HG03095 (cell line): ENCODE measurements around the gene ADGRF3.
"Not testable (repeated sequence)": the region's sequence is repeated elsewhere in the genome, so short reads cannot be mapped to it uniquely, and the experiment has no call there.

Experiments used
- ATAC-seq: cut with Tn5 transposase; IDR thresholded peaks from one replicate; pipeline ENCODE4 v1.9.1; 2021; ENCODE audit warnings: moderate library complexity; ENCODE audit not compliant: unreplicated experiment

The ADGRF3 gene

GRCh38 chr2:26351375-26352090 lies 4.9 kb upstream of the ADGRF3 start:
- ATAC-seq, result no peak

DNA sequence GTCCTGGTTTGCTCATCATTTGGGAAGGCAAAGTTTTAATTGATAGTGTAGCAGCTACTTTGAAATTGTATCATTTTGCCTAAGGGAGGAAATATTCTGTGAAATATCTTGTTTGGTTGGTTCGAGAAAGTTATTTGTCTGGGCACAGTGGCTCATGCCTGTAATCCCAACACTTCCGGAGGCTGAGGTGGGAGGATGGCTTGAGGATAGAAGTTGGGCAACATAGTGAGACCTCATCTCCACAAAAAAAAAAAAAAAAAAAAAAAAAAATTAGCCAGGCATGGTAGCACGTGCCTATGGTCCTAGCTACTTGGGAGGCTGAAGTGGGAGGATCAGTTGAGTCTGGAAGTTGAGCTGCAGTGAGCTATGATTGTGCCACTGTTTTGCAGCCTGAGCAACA lies 3.1 kb upstream of the ADGRF3 start:
- ATAC-seq, result no peak

- no peak for ATAC-seq
Observed at GRCh38 chr2:26347286-26347865, 787 bp upstream of the ADGRF3 start.

- ATAC-seq, result peak; percentile 93
Observed at GRCh38 chr2:26345545-26346453, 790 bp downstream of the ADGRF3 start, which contains the start of gene SELENOI. TSS of gene SELENOI (plus strand) at chr2:26346143. CDS start at chr2:26346233, 90 bp downstream.

- ATAC-seq, result no peak
Observed at GRCh38 chr2:26345283-26345544, 1.4 kb downstream of the ADGRF3 start.

DNA sequence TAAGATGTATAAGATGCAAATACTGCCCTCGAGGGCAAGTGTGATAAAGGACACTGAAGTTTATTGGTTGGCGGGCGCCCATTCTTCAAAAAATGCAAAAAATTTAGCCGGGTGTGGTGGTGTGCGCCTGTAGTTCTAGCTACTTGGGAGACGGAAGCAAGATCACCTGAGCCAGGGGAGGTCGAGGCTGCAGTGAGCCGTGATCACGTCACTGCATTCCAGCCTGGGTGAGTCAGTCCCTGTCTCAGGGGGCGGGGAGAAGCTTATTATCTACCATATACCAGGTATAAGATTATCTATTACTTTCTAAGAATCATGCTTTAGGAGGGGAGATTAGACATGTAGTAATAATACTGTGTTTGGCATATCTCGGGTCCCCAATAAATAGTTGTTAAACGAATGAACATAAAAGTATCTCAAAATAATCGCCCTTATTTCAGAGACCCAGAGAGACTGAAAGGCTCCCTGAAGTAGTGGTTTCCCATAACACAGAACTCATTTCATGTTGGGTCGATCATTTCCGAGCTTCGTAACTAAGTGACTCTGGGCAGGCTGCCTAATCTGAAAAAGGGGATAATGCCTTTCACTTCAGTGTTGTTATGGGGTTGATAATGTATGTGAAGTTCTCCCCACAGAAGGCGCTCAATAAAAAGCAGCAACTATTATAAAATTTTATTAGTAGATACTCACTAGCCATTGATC lies 1.9 kb downstream of the ADGRF3 start:
- no peak for ATAC-seq

- ATAC-seq, result no peak
Observed at GRCh38 chr2:26340831-26341230, 5.8 kb downstream of the ADGRF3 start.

DNA sequence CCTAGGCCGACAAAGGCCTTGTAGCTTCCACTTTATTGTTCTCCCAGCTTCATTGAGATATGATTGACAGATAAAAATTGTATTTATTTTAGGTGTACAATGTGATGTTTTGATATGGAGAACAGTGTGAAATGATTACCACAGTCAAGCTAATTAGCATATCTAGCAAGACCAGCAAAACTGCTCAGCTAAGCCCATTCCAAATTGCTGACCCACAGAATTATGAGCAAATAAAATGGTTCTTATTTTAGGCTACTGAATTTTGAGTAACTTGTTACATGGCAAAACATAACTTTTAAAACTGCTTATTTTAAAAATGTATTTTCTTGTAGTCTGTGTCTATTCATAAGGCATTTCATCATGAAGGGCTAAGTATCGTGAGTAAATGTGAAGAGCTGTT lies 9.3 kb downstream of the ADGRF3 start:
- ATAC-seq, result no peak

GRCh38 chr2:26336719-26337118 lies 9.9 kb downstream of the ADGRF3 start:
- ATAC-seq, result no peak

- ATAC-seq, result no peak
Observed at GRCh38 chr2:26335231-26335630, 11.4 kb downstream of the ADGRF3 start.

DNA sequence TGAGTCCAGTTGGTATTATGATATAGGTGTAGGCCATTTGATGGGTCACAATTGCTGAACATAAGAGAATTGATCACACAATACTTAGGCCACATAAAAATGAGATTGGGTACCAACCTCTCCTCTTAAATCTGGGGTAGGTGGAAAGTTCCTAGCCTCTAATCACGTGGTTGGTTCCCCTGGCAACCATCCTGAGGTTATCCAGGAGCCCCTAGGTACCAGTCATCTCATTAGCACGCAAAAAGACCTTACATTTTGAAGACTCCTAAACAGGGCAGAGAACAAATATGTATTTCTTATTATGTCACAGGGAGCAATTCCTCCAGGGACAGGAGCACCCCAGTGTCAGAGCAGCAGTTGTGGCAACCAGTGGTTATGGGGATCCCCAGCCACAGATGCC lies 13.3 kb downstream of the ADGRF3 start:
- ATAC-seq, result no peak

- ATAC-seq, result not testable (repeated sequence)
Observed at GRCh38 chr2:26331321-26331720, 15.3 kb downstream of the ADGRF3 start.

DNA sequence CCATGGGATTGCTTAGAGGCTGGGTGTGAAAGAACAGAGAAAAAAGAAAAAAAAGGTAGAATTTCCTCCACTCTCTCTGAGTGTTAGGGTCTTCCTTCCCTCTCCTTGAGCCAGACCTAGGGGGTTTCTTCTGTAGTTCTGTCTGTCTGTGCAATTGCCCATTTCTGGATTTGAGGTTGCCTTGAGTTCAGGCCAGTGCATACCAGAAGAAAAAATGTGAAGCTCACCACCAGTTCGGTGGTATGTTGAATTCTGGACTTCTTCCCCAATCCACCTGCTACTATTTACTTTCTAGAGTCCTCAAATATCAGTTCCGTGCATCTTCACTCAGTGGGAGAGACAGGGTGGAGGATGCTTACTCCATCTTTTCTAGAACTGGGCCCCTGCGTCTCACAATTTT lies 16.0 kb downstream of the ADGRF3 start:
- ATAC-seq, result no peak

GRCh38 chr2:26330114-26330549 lies 16.5 kb downstream of the ADGRF3 start:
- peak; percentile 90 for ATAC-seq

DNA sequence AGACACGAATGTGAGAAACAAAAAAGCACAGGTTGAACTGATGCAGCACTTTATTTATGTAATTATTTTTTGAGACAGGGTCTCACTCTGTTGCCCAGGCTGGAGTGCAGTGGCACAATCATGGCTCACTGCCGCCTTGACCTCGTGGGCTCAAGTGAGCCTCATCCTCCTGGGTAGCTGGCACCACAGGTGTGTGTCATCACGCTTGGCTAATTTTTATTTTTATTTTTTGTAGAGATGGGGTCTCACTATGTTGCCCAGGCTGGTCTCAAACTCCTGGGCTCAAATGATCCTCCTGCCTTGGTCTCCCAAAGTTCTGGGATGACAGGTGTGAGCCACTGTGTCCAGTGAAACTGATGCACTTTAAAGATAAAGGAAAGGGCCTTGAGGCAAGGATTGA lies 17.5 kb downstream of the ADGRF3 start:
- not testable (repeated sequence) for ATAC-seq

DNA sequence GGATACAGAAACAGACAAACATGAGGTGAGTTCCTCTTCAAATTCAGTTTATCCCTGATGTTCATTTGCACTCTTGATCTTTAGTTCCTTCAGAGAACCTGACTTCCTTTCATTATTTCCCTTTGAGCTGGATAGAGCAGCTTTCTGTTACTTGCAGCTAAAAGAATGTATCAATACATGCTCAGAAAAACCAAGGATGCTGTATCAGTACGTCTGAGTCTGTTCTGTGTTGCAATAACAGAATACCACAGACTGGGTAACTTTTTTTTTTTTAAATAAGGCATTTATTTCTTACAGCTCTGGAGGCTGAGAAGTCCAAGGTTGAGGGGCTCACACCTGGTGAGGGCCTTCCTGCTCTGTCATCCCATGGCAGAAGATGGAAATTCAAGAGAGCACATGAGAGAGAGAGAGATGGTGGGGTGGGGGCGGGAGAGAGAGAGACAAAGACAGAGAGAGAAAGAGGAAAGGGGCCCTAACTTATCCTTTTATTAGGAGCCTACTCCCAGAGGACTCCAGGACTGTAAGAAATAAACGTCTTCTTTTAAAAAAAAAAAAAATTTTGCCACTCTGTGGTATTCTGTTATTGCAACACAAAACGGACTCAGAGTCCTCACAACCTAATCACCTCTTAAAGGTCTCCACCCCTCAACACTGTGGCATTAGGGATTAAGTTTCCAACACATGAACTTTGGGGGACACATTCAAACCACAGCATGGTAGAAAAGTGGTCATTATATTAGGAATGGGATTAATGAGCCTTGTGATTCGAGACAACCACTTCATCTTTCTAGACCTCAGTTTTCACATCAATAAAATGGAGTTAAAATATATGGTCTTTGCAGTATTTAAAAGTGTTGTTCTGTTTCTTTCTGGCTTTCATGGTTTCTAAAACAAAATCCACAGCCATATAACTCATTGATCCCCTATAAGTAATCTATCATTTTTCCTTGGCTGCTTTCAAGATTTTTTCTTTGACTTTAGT lies 19.0 kb downstream of the ADGRF3 start:
- no peak for ATAC-seq

- ATAC-seq, result no peak
Observed at GRCh38 chr2:26326514-26326913, 20.1 kb downstream of the ADGRF3 start.

GRCh38 chr2:26325851-26326250 lies 20.7 kb downstream of the ADGRF3 start:
- ATAC-seq, result no peak

DNA sequence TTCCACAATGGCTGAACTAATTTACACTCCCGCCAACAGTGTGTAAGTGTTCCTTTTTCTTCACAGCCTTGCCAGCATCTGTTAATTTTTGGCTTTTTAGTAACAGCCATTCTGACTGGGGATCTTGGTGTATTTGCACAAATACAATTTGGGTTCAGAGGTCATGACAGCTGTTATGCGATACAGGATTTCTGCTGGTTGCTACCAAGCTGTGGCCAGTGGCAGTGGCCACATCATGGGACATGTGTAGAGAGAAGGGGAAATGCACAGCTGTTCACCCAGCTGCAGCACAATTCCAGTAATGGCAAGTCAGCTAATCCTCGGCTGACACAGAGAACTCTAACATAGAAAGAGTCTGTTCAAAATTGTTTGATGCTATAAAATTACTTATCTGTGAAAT lies 21.7 kb downstream of the ADGRF3 start:
- no peak for ATAC-seq

DNA sequence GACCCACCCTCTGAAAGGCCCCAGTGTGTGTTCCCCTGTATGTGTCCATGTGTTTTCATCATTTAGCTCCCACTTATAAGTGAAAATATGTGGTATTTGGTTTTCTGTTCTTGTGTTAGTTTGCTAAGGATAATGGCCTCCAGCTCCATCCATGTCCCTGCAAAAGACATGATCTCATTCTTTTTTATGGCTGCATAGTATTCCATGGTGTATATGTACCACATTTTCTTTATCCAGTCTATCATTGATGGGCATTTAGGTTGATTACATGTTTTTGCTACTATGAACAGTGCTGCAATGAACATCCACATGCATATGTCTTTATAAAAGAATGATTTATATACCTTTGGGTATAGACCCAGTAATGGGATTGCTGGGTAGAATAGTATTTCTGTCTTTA lies 22.1 kb downstream of the ADGRF3 start:
- ATAC-seq, result not testable (repeated sequence)
